Endometrial microvascular endothelial cells (primary cell): Measurements from ENCODE around the gene SCTR. TPM values are rescaled to one million over a fixed set of nuclear protein-coding genes. Genes with fewer than 3 reads are reported as not detected.

Source experiments
- in situ Hi-C: cut with HindIII; loops from 2 replicates; pipeline ENCODE4 v1.10.0; 2017; ENCODE audit warnings: low sequenced_read_pairs, low pct_unique_long_range_greater_than_20kb; ENCODE audit errors: inconsistent ontology term
- total RNA-seq: library from RNA; depleted of rRNA; stranded (reverse); fragments of >200 nt; gene quantifications from one replicate; pipeline ENCODE4 v1.2.3, GENCODE V29; 2015; ENCODE audit errors: inconsistent ontology term

Gene SCTR
- total RNA-seq, 1 donor from 2014 or later: not detected

GRCh38 chr2:119402645-119403560 lies 121.4 kb downstream of the SCTR start:
- in situ Hi-C loops: no loop called here

- in situ Hi-C loops: no loop called here
These were observed 122.2 kb downstream of the SCTR start for GRCh38 chr2:119402106-119402505.

GRCh38 chr2:119397196-119397595 lies 127.1 kb downstream of the SCTR start:
- in situ Hi-C loops: no loop called here

GRCh38 chr2:119393971-119394748 lies 130.1 kb downstream of the SCTR start:
- in situ Hi-C loops: no loop called here

Other genes with a start within 250 kb of the SCTR start
- gene C2orf76, start 157.6 kb downstream of the SCTR start, total RNA-seq: 11.4 TPM
- 102 TPM for gene DBI, start 157.5 kb downstream of the SCTR start, total RNA-seq
- gene TMEM37, start 92.6 kb downstream of the SCTR start, total RNA-seq: 0.74 TPM
- not detected for gene CFAP221, start 20.0 kb upstream of the SCTR start, total RNA-seq
- 16.5 TPM for gene TMEM177, start 154.7 kb upstream of the SCTR start, total RNA-seq
- 22.8 TPM for gene PTPN4, start 235.4 kb upstream of the SCTR start, total RNA-seq